IPS DF 19.7 (cell line): ENCODE results near the gene SPATA31D1.
"Not testable (repeated sequence)": the region's sequence is repeated elsewhere in the genome, so short reads cannot be mapped to it uniquely, and the experiment has no call there.

Experiments used
- DNase-seq: peaks from one replicate; pipeline ENCODE4 v3.0.0-alpha.2; 2013; ENCODE audit warnings: low read depth, low spot score

Gene SPATA31D1

DNA sequence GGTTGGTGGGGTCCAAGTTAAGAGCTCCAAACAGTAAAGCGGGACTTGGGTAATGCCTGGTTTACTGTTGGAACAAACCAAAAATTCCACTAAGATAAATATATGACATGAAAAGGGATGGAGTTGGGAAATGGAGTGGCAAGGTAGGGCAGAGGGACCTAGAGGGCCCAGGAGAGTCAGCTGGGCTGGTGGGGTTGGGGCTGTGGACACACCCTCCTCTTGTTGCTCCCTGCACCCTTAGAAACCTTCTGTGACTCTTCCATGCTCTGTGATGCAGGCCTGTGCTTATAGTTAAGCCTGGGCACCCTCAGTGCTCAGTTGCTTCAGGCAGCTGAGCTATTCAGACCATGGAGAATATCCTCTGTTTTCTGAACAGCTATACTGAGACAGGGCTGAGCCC lies at the start of gene SPATA31D1:
Gene SPATA31D1, plus strand, starts transcription at position 301 of the 400 bp plus-strand sequence. Its CDS starts 47 bp downstream, at position 348.
- DNase-seq = not testable (repeated sequence)

- not testable (repeated sequence) for DNase-seq
Observed at GRCh38 chr9:81943393-81943792, 45.2 kb upstream of the SPATA31D1 start, which contains the start of gene SPATA31D3. Gene SPATA31D3 (plus strand): TSS chr9:81943500. CDS start chr9:81943586, 86 bp downstream.

DNA sequence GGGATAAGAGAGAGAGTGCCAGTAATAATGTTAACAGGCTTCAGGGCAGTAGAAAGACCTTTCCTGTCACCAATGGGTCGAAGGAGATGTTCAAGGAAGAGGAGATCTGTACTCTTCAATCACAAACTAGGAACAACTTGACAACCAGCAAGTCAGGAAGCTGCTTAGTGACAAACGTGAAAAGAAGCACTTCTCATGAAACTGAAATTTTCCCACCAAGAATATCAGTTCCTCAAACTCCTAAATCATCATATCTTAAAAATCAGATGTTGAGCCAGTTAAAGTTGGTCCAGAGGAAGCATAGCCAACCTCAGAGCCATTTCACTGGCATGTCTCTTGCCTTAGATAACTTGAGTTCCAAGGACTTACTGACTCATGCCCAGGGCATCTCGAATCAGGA lies 39.9 kb upstream of the SPATA31D1 start:
- DNase-seq = not testable (repeated sequence)

DNA sequence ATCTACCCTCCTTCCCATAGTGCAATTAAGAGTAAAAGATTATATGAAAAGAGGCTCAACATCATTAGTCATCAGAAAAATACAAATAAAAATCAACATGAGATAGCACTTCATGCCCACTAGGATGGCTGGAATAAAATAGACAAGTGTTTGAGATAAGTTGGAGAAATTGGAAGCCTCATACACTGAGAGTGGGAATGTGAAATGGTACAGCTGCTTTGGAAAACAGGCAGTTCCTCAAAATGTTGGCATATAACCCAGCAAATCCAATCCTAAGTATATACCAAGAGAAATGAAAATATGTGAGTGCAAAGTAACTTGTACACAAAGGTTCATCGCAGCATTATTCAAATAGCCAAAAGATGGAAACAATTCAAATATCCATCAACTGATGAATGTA lies 35.5 kb upstream of the SPATA31D1 start:
- DNase-seq = no peak

DNA sequence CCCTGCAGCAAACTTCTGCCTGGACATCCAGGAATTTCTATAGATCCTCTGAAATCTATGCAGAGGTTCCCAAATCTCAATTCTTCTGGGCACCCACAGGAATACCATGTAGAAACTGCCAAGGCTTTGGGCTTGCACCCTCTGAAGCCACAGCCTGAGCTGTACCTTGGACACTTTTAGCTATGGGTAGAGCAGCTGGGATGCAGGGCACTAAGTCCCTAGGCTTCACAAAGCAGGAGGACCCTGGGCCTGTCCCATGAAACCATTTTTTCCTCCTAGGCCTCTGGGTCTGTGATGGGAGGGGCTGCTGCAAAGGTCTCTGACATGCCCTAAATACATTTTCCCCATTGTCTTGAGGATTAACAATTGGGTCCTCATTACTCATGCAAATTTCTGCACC lies 32.9 kb upstream of the SPATA31D1 start:
- DNase-seq = no peak

- no peak for DNase-seq
Observed at GRCh38 chr9:81964218-81965171, 24.1 kb upstream of the SPATA31D1 start.

DNA sequence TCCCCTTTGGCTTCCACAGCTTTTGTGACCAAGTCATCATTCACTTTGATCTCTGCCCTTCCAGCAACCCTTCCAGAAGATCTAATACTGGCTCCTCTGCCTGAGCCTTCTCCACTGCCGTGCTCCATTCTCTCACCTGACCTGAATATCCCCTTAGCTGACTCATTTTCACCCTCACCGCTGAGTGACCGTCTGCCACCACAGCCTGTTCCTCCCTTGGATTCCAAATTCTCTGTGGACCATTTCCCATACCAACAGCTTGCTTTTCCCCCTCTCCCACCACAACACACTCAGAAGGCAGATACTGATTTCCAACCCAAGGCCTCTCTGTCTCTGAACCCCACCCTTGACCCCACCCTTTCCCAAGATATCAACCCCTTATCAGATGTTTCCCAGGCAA lies 20.5 kb upstream of the SPATA31D1 start:
- DNase-seq = no peak

DNA sequence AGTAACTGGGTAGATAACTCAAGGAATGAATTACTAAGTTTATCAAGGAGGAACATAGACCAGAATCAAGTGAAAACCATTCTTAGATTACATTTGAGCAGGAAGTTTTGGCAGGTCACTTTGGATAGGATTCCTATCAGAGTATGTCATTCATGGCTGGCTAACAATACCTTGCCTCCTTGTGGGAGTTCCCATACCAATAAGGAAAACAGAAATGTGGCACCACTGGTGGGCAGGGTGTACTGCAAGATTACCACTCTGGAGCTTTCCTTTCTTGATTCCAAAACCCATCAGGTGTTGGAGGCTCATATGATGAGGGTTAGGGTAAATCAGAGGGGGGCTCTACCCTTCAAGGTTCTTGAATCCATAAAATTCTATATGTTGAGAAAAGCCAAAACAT lies 18.6 kb upstream of the SPATA31D1 start:
- no peak for DNase-seq

GRCh38 chr9:81971727-81972126 lies 16.8 kb upstream of the SPATA31D1 start:
- DNase-seq = no peak

DNA sequence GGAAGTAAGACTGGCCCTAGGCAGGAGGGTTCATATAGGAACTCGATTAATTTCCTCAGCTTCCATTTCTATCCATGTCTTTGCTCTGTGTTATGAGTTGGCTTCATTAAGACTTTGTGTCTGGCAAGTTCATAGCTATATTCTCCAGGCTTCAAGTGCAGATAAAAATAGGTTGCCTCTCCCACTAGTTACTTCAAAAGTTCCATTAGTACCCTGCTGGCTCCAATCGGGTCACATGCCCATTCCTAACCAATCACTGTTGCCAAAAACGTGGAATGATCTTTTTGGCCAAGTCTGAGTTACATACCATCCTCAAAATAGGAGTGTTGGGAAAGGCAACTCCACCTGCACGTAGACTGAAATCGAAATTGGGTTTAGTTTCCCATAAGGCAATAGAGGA lies 13.8 kb upstream of the SPATA31D1 start:
- no peak for DNase-seq

DNA sequence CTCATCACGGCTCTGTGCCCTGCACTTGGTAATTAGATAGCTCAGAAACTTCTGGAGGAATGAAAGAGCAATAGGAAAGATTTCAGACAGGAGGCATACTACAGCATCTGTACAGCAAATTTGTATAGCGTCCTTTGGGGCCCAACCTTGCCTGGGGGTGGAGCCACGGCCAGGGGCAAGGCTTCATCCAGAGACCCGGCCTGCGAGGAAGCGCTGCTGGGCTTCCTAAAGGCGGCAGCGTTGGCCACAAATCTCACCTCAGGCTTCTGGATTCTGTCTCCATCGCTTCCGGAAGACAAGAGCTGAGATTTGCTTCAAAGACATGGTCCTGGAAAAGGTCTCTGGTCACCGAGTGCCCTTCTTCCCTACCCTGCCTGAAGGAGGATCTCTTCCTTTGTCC lies 12.2 kb upstream of the SPATA31D1 start:
- no peak for DNase-seq

GRCh38 chr9:81979196-81979595 lies 9.4 kb upstream of the SPATA31D1 start:
- DNase-seq = no peak

GRCh38 chr9:81980568-81980967 lies 8.0 kb upstream of the SPATA31D1 start:
- no peak for DNase-seq

GRCh38 chr9:81981883-81982282 lies 6.7 kb upstream of the SPATA31D1 start:
- no peak for DNase-seq

GRCh38 chr9:81984928-81985327 lies 3.6 kb upstream of the SPATA31D1 start:
- DNase-seq = no peak

DNA sequence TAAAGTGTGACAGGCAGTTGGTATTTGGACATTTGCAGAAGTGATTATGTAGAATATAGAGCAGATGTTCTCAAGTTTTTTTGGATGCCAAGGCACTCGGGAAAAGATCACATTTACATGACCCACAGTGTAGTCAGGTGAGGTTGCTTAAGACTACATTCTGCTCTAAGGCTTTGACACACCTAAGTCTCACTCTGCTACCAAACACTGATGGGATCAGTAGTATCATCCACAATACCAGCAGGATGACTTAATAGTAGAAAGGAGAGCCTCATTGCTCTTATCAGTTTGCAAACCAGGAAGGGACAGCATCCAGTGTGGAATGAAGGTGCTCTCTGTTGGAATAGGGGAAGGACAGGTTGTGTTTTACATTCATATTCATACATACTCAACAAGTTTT lies 2.5 kb upstream of the SPATA31D1 start:
- no peak for DNase-seq

DNA sequence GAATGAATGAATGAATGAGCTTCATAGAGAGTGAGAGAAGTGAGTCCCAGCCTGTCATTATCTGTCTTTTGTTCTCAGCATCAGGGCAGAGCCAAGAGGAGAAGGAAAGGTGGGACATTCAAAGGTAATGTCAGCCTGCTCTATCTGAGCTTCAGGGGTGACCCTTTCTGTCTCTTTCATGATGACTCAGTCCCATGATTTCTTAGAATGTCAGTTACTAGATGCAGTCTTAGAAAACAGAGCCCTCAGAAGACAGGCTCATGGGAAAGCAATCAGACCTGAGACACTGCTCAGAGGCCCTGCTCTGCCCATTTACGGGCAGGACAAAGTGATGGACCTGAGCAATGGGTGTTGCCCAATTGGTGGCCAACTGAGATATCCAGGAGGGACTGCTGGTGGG lies 1.1 kb downstream of the SPATA31D1 start:
- DNase-seq = no peak

GRCh38 chr9:81993656-81994055 lies 5.1 kb downstream of the SPATA31D1 start:
- DNase-seq = no peak

- DNase-seq = no peak
Observed at GRCh38 chr9:81999806-82000205, 11.2 kb downstream of the SPATA31D1 start.

DNA sequence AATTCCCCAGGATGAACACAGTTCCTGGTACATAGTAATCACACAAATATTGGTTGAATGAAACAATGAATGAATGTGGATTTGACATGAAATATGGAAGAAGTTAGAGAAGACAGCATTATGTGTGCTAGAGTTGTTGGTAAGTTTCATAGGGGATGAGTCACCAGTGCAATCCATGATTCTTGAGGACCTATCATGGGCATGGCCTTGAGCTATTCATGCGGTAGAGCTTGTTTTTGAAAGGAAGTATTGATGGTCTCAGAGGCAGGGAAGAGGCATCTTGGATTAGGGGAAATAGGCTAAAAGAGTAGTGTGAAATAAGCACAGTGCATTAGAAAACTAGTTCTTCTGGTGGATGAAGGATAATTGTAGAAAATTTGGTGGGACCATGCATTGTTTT lies 22.1 kb downstream of the SPATA31D1 start:
- no peak for DNase-seq

- DNase-seq = no peak
Observed at GRCh38 chr9:82011133-82011532, 22.6 kb downstream of the SPATA31D1 start.

- no peak for DNase-seq
Observed at GRCh38 chr9:82012276-82012675, 23.7 kb downstream of the SPATA31D1 start.

DNA sequence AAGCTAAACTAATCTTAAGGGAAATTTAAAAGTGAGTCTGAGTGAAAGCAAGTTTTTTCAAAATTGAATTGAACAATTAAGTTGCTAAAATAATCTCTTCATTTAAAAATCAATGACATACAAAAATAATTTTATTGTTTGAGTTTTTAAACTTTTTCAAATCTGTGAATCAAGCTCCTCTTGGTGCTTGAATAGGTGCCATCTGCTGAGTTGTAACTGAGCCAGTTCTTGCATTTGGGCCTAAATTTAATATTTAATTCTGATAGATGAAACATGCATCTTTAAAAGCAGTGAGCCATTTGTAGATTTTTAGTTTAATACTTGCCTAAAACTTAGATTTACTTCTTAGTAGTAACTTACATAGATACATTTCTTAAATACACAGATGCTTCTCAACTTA lies 31.8 kb downstream of the SPATA31D1 start:
- DNase-seq = no peak
